DMS79 (cell line): ENCODE data around the gene NANOS3.
"Not testable (repeated sequence)": the region's sequence is repeated elsewhere in the genome, so short reads cannot be mapped to it uniquely, and the experiment has no call there.

Source experiments
- DNase-seq: peaks from one replicate; lab custom pipeline; 2025; lab: John Stamatoyannopoulos, UW

Gene NANOS3

GRCh38 chr19:13920940-13921747, 44.2 kb downstream of the NANOS3 start:
- DNase-seq = no peak

- DNase-seq = not testable (repeated sequence)
Observed at GRCh38 chr19:13922118-13922517, 45.2 kb downstream of the NANOS3 start.

GRCh38 chr19:13923194-13923987, 46.5 kb downstream of the NANOS3 start:
- no peak for DNase-seq

GRCh38 chr19:13926010-13926409, 49.1 kb downstream of the NANOS3 start:
- DNase-seq = no peak

- no peak for DNase-seq
Observed at GRCh38 chr19:13926715-13927114, 49.8 kb downstream of the NANOS3 start.

- no peak for DNase-seq
Observed at GRCh38 chr19:13929340-13929739, 52.4 kb downstream of the NANOS3 start.

- no peak for DNase-seq
Observed at GRCh38 chr19:13929956-13930355, 53.0 kb downstream of the NANOS3 start.
